Camera-type eye (tissue), 1 donor: ENCODE measurements around the gene CCNT1. TPM values are rescaled to one million over a fixed set of nuclear protein-coding genes. Genes with fewer than 3 reads are reported as not detected.

Experiments
- total RNA-seq: library from RNA; depleted of rRNA; stranded (reverse); fragments of >200 nt; gene quantifications from one replicate; pipeline ENCODE4 v1.2.3, GENCODE V29; 2014

CCNT1 gene
- total RNA-seq: 43.7 TPM

GRCh38 chr12:48716493-48717251 is at the start of gene CCNT1:
CCNT1 (minus strand) TSS chr12:48716707; CDS start chr12:48716675, 32 bp downstream.

GRCh38 chr12:48681710-48682532 is 34.6 kb downstream of the CCNT1 start, which contains the start of gene KANSL2:
KANSL2 (minus strand) TSS chr12:48682238; CDS start chr12:48681632, 606 bp downstream.

Other genes starting within 250 kb of the CCNT1 start
- not detected for gene ANP32D, start 244.1 kb downstream of the CCNT1 start, total RNA-seq
- not detected for gene C12orf54, start 234.2 kb downstream of the CCNT1 start, total RNA-seq
- not detected for gene OR8S1, start 191.1 kb downstream of the CCNT1 start, total RNA-seq
- not detected for gene LALBA, start 146.7 kb downstream of the CCNT1 start, total RNA-seq
- gene KANSL2, start 34.5 kb downstream of the CCNT1 start, total RNA-seq: 95.5 TPM
- gene ADCY6, start 72.4 kb upstream of the CCNT1 start, total RNA-seq: 50.1 TPM
- 20.6 TPM for gene CACNB3, start 101.8 kb upstream of the CCNT1 start, total RNA-seq
- 82.1 TPM for gene DDX23, start 135.5 kb upstream of the CCNT1 start, total RNA-seq
- gene RND1, start 149.2 kb upstream of the CCNT1 start, total RNA-seq: 2.3 TPM
- 9.0 TPM for gene FKBP11, start 208.8 kb upstream of the CCNT1 start, total RNA-seq
- 50.5 TPM for gene ARF3, start 240.8 kb upstream of the CCNT1 start, total RNA-seq